ENCODE results near the gene PDE4B. TPM values are rescaled to one million over a fixed set of nuclear protein-coding genes. Genes with fewer than 3 reads are reported as not detected.

The PDE4B gene
- polyA plus RNA-seq, 1 donor (not counting 4 experiments of a cell fraction or from before 2014, with no cell fraction given): 0.29 TPM

DNA sequence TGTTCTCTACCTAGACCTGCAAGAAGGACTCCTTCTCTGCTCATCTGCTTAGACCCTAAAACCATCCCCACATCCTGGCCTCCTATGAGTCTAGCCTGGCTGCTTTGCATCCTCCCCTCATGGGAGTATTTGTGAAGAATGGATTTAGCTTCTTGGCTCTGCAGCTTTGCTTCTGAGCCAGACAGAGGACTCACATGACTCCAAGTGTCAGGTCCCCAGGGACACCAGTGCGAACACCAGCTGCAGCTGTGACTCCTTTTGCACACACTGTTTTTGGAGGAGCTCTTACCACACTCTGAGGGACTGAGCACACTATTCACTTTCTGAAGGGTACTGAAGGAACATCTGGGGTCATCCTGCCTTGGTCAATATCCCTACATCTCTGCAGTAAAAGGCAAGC lies 609.5 kb downstream of the PDE4B start:
- no peaks in the 10 kb centered on the region for H3K9me1 ChIP-seq (ENCODE audit: control insufficient read depth, extremely low read depth, insufficient read depth, low read length)
- H3K27ac ChIP-seq (ENCODE audit: control insufficient read depth, insufficient read depth, low read length): no peak overlapping the region

DNA sequence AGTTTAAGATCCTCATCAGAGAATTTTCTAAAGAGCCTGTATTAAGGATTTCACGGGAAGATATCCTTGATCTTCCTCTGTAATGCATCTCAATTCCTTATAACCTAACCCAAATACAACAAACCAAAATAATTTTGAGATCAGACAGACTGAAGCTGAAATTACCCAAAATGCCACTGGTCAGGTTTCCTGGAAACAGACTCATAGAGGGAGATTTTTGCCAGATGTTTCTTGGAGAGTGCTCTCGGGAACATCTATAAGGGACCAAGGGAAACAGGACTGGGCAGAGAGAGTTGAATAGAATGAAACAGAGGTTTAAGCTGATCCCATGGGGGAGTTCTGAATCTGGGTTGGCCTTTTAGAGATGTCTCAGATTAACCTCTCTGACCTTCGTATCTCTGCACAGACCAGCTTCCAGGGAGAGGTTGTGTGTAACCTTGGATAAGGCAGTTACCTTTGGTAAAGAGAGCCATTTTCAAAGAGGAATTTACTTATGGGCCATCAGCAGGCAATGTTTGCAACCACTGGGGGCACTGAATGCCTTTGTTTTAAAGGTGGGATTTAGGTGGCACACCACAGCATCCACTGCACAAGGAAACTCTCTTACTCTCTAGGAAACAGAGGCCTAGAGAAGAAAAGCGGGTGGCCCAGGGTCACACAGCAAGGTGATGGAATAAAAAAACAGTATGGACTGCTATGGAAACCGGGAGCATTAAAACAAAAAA lies 610.5 kb downstream of the PDE4B start:
- Histone ChIP-seq H3K27ac (ENCODE audit: control insufficient read depth, insufficient read depth, low read length) (no peak overlapping the region), H3K4me2 (ENCODE audit: control insufficient read depth, extremely low read depth, insufficient read depth, low read depth, low read length) (no peak overlapping the region), H3K36me3 (ENCODE audit: control insufficient read depth in 2 of 2, extremely low read depth in 1 of 2, insufficient read depth in 2 of 2, low read length in 2 of 2) (no peaks in the 10 kb centered on the region), H3K9me1 (ENCODE audit: control insufficient read depth, extremely low read depth, insufficient read depth, low read length) (no peaks in the 10 kb centered on the region), H2AFZ (ENCODE audit: control insufficient read depth, low read length) (no peak overlapping the region), H4K20me1 (ENCODE audit: control insufficient read depth, extremely low read depth, insufficient read depth, low read length) (no peaks in the 10 kb centered on the region), H3K4me1 (ENCODE audit: control insufficient read depth, extremely low read depth, insufficient read depth, low read length) (no peaks in the 10 kb centered on the region), H3K9ac (ENCODE audit: control insufficient read depth, extremely low read depth, insufficient read depth, low read length) (no peak overlapping the region), H3K9me3 (ENCODE audit: control insufficient read depth, low read depth, low read length) (no peaks in the 10 kb centered on the region), H3K27me3 (ENCODE audit: control insufficient read depth, extremely low read depth, insufficient read depth, low read length) (no peaks in the 10 kb centered on the region), H3K79me2 (ENCODE audit: control insufficient read depth, insufficient read depth, low read length) (no peaks in the 10 kb centered on the region), H3K4me3 (ENCODE audit: control insufficient read depth in 2 of 3, extremely low read depth in 1 of 3, insufficient read depth in 2 of 3, low read depth in 1 of 3, low read length in 3 of 3) (no peak overlapping the region)
- DNase-seq (ENCODE audit: low read depth, low spot score) (no peak), FAIRE-seq (no peak)
- TF ChIP-seq EZH2 (IDR thresholded peaks at IDR 0.05; ENCODE audit: low read length): no peak
- TF ChIP-seq, protein P1, sequence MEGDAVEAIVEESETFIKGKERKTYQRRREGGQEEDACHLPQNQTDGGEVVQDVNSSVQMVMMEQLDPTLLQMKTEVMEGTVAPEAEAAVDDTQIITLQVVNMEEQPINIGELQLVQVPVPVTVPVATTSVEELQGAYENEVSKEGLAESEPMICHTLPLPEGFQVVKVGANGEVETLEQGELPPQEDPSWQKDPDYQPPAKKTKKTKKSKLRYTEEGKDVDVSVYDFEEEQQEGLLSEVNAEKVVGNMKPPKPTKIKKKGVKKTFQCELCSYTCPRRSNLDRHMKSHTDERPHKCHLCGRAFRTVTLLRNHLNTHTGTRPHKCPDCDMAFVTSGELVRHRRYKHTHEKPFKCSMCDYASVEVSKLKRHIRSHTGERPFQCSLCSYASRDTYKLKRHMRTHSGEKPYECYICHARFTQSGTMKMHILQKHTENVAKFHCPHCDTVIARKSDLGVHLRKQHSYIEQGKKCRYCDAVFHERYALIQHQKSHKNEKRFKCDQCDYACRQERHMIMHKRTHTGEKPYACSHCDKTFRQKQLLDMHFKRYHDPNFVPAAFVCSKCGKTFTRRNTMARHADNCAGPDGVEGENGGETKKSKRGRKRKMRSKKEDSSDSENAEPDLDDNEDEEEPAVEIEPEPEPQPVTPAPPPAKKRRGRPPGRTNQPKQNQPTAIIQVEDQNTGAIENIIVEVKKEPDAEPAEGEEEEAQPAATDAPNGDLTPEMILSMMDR (optimal IDR thresholded peaks at IDR 0.05 in 1 of 3, IDR thresholded peaks at IDR 0.05 in 1 of 3, conservative IDR thresholded peaks at IDR 0.05 in 1 of 3; ENCODE audit: extremely low read depth in 1 of 3, insufficient read depth in 2 of 3, low read length in 3 of 3): no peak
- dilution Hi-C loops (cut with MboI; ENCODE audit: extremely low pct_ligation_motif_present, low sequenced_read_pairs): no loop called here

More for the DNA sequence above, 609.5 kb downstream of the PDE4B start:
- Histone ChIP-seq H3K4me3 (ENCODE audit: control insufficient read depth in 2 of 3, extremely low read depth in 1 of 3, insufficient read depth in 2 of 3, low read depth in 1 of 3, low read length in 3 of 3) (no peak overlapping the region), H3K9ac (ENCODE audit: control insufficient read depth, extremely low read depth, insufficient read depth, low read length) (no peak overlapping the region), H3K27me3 (ENCODE audit: control insufficient read depth, extremely low read depth, insufficient read depth, low read length) (no peaks in the 10 kb centered on the region), H3K79me2 (ENCODE audit: control insufficient read depth, insufficient read depth, low read length) (no peaks in the 10 kb centered on the region), H2AFZ (ENCODE audit: control insufficient read depth, low read length) (no peak overlapping the region), H3K4me2 (ENCODE audit: control insufficient read depth, extremely low read depth, insufficient read depth, low read depth, low read length) (no peak overlapping the region), H3K36me3 (ENCODE audit: control insufficient read depth in 2 of 2, extremely low read depth in 1 of 2, insufficient read depth in 2 of 2, low read length in 2 of 2) (no peaks in the 10 kb centered on the region), H3K9me3 (ENCODE audit: control insufficient read depth, low read depth, low read length) (no peaks in the 10 kb centered on the region), H4K20me1 (ENCODE audit: control insufficient read depth, extremely low read depth, insufficient read depth, low read length) (no peaks in the 10 kb centered on the region), H3K4me1 (ENCODE audit: control insufficient read depth, extremely low read depth, insufficient read depth, low read length) (no peaks in the 10 kb centered on the region)
- DNase-seq (ENCODE audit: low read depth, low spot score) (no peak), FAIRE-seq (no peak)
- dilution Hi-C loops (cut with MboI; ENCODE audit: extremely low pct_ligation_motif_present, low sequenced_read_pairs): no loop called here
- no peak for TF ChIP-seq EZH2 (IDR thresholded peaks at IDR 0.05; ENCODE audit: low read length)
- TF ChIP-seq, protein P1 (optimal IDR thresholded peaks at IDR 0.05 in 1 of 3, IDR thresholded peaks at IDR 0.05 in 1 of 3, conservative IDR thresholded peaks at IDR 0.05 in 1 of 3; ENCODE audit: extremely low read depth in 1 of 3, insufficient read depth in 2 of 3, low read length in 3 of 3): no peak

Data from keratinocyte (primary cell).